ENCODE results near the gene MDFIC. TPM values are rescaled to one million over a fixed set of nuclear protein-coding genes. Genes with fewer than 3 reads are reported as not detected.
A peak's percentile ranks its signal among the peaks of the same experiment; 100 is the strongest.

The MDFIC gene
- total RNA-seq, 1 donor from 2014 or later: 10.1 TPM

- no peaks in the 10 kb centered on the region for H3K27me3 Mint-ChIP-seq (ENCODE audit: low read depth)
- no peak overlapping the region for H3K4me3 Mint-ChIP-seq
- H3K27ac Mint-ChIP-seq (ENCODE audit: unreplicated experiment): no peak overlapping the region
- TF ChIP-seq CTCF (conservative IDR thresholded peaks at IDR 0.05): no peak
- peaks cover 2% of the 10 kb centered on the region for H3K9me3 Mint-ChIP-seq
- no peak for DNase-seq (ENCODE audit: low read depth, low spot score)
- no peaks in the 10 kb centered on the region for H3K4me1 Mint-ChIP-seq
- peaks cover 2% of the 10 kb centered on the region for H3K36me3 Mint-ChIP-seq (ENCODE audit: low read depth)
These were observed 134.1 kb downstream of the MDFIC start for GRCh38 chr7:115056019-115056418.

DNA sequence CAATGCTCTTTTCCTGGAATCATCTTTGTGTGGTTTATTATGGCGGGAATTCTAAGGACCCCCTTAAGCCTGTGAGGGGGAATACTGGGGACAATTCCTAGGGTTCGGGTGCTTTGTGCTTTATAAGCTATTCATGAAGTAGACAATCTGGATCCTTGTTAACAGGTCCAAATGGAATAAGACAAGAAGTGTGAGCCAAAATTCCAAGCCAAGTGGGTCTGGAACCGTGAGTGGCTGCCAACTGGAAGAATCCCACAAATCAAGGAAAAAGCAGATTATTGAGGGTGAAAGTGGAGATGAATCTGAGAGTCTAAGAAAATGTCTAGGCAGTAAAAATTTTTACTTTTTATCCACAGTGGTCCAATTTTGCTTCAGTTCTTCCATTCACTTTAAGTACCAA, 136.8 kb downstream of the MDFIC start:
- H3K27ac Mint-ChIP-seq (ENCODE audit: unreplicated experiment): no peak overlapping the region
- H3K36me3 Mint-ChIP-seq (ENCODE audit: low read depth): no peaks in the 10 kb centered on the region
- no peaks in the 10 kb centered on the region for H3K4me1 Mint-ChIP-seq

DNA sequence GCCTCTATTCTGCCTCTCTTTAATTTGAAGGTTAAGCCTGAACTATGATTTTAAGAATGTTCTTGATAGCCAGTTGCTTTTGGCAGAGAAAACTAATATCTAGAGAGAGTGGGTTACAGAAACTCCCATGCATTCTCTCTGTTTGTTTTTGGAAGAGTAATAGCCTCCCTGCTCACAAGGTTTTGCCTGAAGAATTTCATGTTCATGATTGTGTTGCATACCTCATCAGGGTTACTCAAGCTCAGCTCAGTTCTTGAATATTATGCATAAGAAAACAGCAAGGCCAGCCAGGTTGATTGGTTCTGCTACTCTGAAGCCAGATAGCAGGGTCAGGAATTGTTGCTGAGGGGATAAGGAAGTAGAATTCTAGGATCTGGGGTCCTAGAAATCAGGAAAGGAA, 137.4 kb downstream of the MDFIC start:
- Mint-ChIP-seq H3K9me3 (no peaks in the 10 kb centered on the region), H3K4me1 (no peaks in the 10 kb centered on the region), H3K4me3 (no peak overlapping the region), H3K27ac (ENCODE audit: unreplicated experiment) (no peak overlapping the region), H3K27me3 (ENCODE audit: low read depth) (no peaks in the 10 kb centered on the region), H3K36me3 (ENCODE audit: low read depth) (no peaks in the 10 kb centered on the region)
- no peak for TF ChIP-seq CTCF (conservative IDR thresholded peaks at IDR 0.05)
- DNase-seq (ENCODE audit: low read depth, low spot score): no peak

More for the DNA sequence above, 136.8 kb downstream of the MDFIC start:
- TF ChIP-seq CTCF (conservative IDR thresholded peaks at IDR 0.05): no peak
- Mint-ChIP-seq H3K27me3 (ENCODE audit: low read depth) (no peaks in the 10 kb centered on the region), H3K9me3 (no peaks in the 10 kb centered on the region), H3K4me3 (no peak overlapping the region)
- DNase-seq (ENCODE audit: low read depth, low spot score): no peak

DNA sequence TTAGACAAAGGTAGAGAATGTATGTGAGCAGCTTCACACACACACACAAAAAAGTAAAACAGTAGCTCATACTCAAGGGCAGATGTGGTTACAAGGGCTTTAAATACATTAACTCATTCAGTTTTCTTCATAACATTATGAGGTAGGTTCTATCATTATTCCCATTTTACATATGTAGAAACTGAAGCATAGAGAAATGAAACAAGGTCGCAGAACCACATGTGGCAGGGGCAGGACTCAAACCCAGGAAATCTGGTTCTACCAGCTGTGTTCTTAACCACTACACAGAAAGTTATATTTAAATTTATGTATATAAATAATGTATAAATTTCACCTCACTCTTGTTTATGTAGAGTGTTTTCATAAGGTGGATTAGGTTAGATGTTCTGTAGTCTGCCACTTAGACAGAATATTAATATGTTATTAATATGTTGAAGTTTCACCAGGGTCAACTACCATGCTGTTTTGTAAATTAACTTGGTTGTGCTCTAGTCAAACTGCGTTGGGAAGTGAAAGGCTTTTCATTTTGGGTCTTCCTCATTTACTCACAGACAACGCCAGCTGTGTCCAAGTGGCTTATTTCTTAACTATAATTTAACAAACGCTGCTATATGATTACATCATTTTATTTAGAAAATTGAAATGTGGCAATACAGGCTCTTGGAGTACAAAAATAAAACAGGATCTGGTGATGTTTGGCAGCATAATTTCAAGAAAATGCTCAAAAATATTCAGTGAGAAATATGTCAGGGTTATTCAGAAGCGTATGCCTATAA, 138.4 kb downstream of the MDFIC start:
- no peaks in the 10 kb centered on the region for H3K4me1 Mint-ChIP-seq
- H3K27me3 Mint-ChIP-seq (ENCODE audit: low read depth): no peaks in the 10 kb centered on the region
- DNase-seq (ENCODE audit: low read depth, low spot score): no peak
- no peaks in the 10 kb centered on the region for H3K9me3 Mint-ChIP-seq
- H3K36me3 Mint-ChIP-seq (ENCODE audit: low read depth): no peaks in the 10 kb centered on the region
- H3K27ac Mint-ChIP-seq (ENCODE audit: unreplicated experiment): no peak overlapping the region
- H3K4me3 Mint-ChIP-seq: no peak overlapping the region
- no peak for TF ChIP-seq CTCF (conservative IDR thresholded peaks at IDR 0.05)

DNA sequence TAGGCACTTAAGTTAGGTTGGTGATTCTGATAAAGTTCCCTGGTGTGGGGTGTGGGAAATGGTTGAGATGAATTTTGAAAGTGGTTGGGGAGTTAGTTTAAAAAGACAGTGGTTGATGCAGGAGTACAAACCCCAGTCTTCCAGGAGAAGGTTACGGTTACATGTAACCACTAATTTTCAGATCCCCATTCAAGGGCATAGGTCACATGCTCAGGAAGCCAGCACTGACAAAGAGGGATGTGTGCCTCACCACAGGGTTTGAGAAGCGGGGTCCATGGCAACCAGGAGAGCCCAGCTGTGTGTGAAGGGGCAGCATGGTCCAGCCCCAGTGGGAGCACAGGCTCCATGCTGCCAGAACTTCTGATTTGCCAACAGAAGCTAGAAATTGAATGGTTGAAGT, 144.2 kb downstream of the MDFIC start:
- Mint-ChIP-seq H3K27me3 (ENCODE audit: low read depth) (no peaks in the 10 kb centered on the region), H3K4me1 (peaks cover 10% of the 10 kb centered on the region), H3K27ac (ENCODE audit: unreplicated experiment) (peak overlapping the region; percentile 40), H3K36me3 (ENCODE audit: low read depth) (no peaks in the 10 kb centered on the region), H3K4me3 (no peak overlapping the region), H3K9me3 (peaks cover 4% of the 10 kb centered on the region)
- TF ChIP-seq CTCF (conservative IDR thresholded peaks at IDR 0.05): no peak
- DNase-seq (ENCODE audit: low read depth, low spot score): no peak
